ENCODE results near the gene ACAA2.

Gene ACAA2

GRCh38 chr18:49762191-49763077 lies 50.9 kb downstream of the ACAA2 start:
- no peak for DNase-seq

DNA sequence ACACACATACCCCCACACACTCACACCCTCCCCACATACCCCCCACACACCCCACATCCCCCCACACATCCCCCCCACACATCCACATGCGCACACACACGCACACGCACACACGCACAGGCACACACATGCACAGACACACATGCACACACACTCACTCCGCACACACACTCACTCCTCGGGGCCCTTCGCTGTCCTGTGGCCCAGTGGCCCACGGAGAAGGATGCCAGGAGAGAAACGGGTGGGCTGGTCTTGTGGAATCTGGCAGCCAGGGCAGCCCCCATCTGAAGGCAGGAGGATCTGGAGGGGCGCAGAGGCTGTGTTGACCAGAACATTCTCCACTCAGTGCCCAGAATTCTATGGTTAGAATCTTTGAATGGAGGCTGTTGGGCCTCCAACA lies 51.6 kb downstream of the ACAA2 start:
- DNase-seq: no peak

DNA sequence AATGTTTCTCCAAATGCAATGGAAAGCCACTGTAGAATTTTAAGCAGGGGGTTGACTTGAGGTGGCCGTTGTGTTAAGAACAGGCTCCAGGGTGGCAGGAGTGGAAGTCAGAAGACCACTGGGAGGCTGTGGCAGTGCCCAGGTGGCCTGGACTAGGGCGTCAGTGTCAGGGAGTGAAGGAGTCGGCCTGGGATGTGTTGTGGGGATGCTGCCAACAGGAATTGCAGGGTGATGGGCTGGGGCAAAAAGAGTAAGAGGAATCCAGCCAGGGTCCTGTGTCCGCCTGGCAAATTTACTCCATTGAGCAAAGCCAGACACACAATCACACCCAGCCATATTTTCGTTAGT lies 55.1 kb downstream of the ACAA2 start:
- DNase-seq: no peak

- DNase-seq: no peak
Measured at GRCh38 chr18:49757513-49758262, 55.6 kb downstream of the ACAA2 start.

DNA sequence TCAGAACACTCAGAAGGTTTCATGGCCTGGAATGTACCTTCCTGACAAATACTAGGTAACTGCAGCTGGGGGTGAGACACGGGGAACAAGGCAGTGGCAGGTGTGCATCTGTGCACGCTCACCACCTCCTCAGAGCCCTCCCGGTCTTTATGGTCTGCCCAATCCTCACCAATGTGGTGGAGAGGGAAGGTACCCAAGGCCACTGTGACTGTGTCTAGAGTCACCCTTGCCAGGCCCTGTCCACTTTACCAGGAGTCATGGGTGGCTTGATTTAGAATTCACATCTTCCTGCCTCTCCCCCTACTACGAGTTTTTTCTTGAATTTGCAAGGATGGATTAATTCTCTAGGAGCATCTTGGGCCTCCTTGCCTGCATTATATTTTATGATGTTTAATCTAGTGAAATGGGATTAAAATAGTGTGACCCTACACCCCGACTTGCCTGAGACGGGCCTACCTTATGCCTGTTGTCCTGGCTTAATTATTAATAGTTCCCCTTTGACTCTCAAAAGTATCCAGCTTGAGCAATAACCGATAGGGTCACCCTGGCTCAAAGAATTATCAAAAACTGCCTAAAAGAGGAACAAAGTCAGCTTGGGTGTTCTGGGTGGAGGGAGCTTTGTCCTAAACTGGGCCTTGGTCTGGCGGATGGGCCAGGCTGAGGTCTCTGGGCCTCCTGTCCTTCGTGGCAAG lies 56.5 kb downstream of the ACAA2 start:
- DNase-seq: no peak

GRCh38 chr18:49756135-49756534 lies 57.2 kb downstream of the ACAA2 start:
- DNase-seq: no peak

DNA sequence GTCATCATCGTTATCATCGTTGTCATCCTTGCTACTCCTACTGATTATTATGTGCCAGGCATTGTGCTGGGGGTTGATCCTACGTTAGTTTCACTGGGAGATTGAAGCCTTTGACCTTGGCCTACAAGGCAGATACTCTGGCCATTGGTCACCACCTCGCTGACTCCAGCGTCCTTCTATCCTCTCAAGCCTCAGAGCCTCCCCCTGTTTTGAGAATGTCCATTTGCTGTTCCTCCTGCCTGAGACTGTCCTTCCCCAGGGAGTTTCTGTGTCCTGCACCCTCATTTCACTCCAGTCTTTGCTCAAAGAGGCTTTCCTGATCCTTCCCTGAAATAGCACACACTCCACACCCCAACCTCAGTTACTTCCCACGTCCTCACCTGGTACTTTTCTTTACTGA lies 57.8 kb downstream of the ACAA2 start:
- no peak for DNase-seq

DNA sequence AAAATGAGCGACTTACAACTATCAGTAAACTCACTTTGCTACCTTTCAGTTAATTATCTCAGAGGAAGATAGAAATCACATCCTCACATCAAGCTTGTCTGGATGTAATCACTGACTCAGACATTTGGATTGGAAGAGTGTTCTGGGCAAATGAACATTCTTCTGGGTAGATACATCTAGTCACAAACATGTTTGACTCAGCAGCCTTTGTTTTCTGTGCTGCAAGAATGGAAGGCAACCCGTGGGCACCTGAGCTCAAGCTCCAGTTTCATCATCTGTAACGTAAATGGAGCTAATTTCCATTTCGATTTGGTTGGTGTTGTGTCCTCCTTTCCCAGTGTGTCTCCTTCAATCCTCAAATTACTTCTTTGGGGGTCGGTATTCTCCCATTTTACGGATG lies 58.5 kb downstream of the ACAA2 start:
- no peak for DNase-seq

DNA sequence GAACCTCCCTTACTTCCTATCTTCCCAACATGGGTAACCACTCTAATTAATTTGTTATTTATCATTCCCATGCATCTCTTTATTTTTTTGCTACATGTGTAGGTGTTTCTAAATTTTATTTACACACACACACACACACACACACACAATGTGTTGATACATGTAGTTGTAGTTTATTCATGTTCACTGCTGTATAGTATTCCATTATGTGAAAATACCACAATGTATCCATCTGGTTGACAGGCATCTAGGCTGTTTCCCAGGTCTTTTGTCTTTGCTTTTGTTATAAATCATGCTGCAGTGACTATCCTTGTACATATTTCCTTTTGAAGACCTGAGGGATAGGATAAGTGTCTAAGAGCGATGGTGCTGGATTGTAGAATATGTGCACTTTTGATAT lies 59.7 kb downstream of the ACAA2 start:
- DNase-seq: no peak

GRCh38 chr18:49752095-49752457 lies 61.3 kb downstream of the ACAA2 start:
- DNase-seq: no peak

- no peak for DNase-seq
Measured at GRCh38 chr18:49751427-49752094, 61.8 kb downstream of the ACAA2 start.

GRCh38 chr18:49749563-49749962 lies 63.8 kb downstream of the ACAA2 start:
- DNase-seq: no peak

DNA sequence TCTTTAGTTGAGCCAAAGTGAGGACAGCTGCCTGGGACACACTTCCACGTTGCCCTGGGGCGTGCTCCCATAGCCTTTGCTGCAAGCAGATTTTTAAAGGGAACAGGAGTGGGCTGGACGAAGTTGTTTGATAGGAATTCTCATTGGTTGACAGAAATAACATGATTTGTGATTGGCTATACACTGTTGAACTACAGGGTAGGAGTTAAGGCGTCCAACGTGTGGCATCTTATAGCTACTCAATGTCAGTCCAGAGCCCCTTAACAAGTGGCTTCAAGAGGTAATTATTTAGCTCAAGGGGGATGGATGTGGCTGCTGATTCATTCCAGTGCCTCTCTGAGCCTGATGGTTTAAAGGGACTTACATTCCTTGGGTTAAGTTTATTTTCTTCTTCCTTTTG lies 65.5 kb downstream of the ACAA2 start:
- no peak for DNase-seq

- DNase-seq: no peak
Measured at GRCh38 chr18:49745045-49746014, 68.0 kb downstream of the ACAA2 start.

GRCh38 chr18:49744376-49745008 lies 68.8 kb downstream of the ACAA2 start:
- no peak for DNase-seq

- no peak for DNase-seq
Measured at GRCh38 chr18:49743117-49743567, 70.2 kb downstream of the ACAA2 start.

DNA sequence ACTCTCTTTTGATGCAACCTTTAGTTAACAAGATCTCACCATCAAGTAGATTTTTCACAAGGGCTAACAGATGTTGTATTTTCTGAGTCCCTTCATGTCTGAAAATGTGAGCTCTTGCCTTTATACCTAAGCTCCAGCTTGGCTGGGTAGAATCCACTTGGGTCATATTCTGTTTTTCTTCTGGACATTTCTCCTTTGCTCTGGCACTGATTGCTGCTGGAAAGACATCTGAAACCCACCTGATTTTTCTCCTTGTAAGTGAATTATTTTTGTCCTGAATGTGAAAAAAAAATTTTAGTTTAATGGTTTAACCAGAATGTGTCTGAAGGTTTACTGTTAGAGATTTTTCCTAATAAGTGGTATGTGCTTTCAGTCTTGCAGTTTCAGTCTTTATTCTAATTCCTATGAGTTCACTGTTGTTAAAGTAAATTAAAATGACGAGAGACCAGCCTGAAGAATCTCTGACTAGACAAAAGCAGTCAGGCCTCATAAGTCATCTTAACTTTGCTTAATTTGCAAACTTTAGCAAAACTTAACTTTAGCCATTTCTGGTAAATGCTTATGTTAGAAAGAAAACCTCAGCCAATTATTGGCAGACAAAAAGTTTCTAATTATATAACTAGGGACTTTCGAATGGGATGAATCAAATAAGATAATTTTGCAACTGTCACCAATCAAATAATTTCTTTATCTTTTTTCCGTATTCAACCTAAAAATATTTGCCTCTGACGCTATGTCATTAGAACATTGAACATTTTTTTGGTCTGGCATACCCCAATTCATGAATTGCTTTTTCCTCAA lies 70.8 kb downstream of the ACAA2 start:
- no peak for DNase-seq

- no peak for DNase-seq
Measured at GRCh38 chr18:49739275-49739674, 74.1 kb downstream of the ACAA2 start.

DNA sequence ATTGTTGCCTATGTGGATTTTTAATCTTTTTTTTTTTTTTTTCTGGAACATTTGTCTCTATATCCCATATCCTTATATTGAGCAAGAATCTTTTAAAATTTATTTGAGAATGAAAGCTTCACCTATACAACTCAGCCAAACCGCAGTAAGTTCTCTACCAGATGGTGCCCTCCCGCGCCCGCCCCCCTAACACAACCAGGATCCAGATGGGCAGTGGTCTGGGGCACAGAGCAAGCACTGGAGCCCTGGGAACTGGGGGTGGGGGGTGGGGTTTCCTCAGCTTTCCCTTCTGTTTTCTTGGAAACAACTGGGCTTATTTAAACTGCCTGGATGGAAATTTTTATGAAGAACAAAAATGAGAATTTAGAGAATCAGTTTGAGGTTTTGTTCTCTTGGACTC lies 74.6 kb downstream of the ACAA2 start:
- DNase-seq: no peak

- DNase-seq: no peak
Measured at GRCh38 chr18:49734836-49735235, 78.5 kb downstream of the ACAA2 start.

Measured in SIG-M5 (cell line).